ENCODE measurements around the gene TIMELESS. TPM values are rescaled to one million over a fixed set of nuclear protein-coding genes. Genes with fewer than 3 reads are reported as not detected.

Gene TIMELESS
- total and polyA plus RNA-seq, 2 experiments from 2014 or later, result 4.5 to 6.8 TPM

DNA sequence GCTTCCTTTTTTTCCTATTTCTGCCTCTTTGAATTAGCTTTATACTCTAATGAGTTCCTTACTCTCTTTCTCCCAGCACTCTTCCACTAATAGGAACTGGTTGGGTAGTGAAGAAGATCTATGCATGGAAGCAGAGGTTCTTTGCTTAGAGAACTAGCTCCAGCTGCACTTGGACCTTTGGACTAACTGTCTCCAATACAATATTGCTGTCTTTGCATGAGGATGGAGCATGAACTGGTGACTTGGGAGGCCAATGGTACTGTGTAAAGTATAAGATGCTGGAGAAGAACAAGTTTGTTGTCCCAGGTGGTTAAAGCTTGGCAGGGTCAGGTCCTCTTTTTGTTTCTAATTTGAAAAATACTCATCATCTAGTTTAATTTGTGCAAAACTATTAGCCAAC, 41.1 kb upstream of the TIMELESS start:
- Histone ChIP-seq H4K20me1 (ENCODE audit: insufficient read depth) (no peaks in the 10 kb centered on the region), H3F3A (ENCODE audit: insufficient read depth) (no peaks in the 10 kb centered on the region), H3K36me3 (ENCODE audit: low read depth) (no peaks in the 10 kb centered on the region), H3K27me3 (replicated peaks; ENCODE audit: insufficient read depth) (peaks cover 21% of the 10 kb centered on the region), H3K9me3 (ENCODE audit: low read depth) (no peaks in the 10 kb centered on the region), H3K4me3 (no peak overlapping the region), H3K27ac (no peak overlapping the region), H3K4me1 (ENCODE audit: insufficient read depth) (no peaks in the 10 kb centered on the region), H3K79me2 (ENCODE audit: insufficient read depth) (no peaks in the 10 kb centered on the region), H3K9me2 (ENCODE audit: insufficient read depth) (no peaks in the 10 kb centered on the region), H2AFZ (no peak overlapping the region), H3K9ac (no peak overlapping the region), H3K4me2 (ENCODE audit: unreplicated experiment) (no peak overlapping the region)
- in situ Hi-C loops (cut with MboI), result no loop called here
- DNase-seq, result no peak
- TF ChIP-seq EZH2phosphoT487 (IDR thresholded peaks at IDR 0.05; ENCODE audit: insufficient read depth, low read depth) (no peak), EZH2 (IDR thresholded peaks at IDR 0.05; ENCODE audit: insufficient read depth, poor library complexity, severe bottlenecking) (no peak)

- H3K27ac ChIP-seq, result no peak within 1 kb of the TSS
- H3K36me3 ChIP-seq (ENCODE audit: low read depth), result no peaks in the 10 kb centered on the region
- no peak for TF ChIP-seq EZH2 (IDR thresholded peaks at IDR 0.05; ENCODE audit: insufficient read depth, poor library complexity, severe bottlenecking)
- TF ChIP-seq EZH2phosphoT487 (IDR thresholded peaks at IDR 0.05; ENCODE audit: insufficient read depth, low read depth), result no peak
- H3K9me2 ChIP-seq (ENCODE audit: insufficient read depth), result no peaks in the 10 kb centered on the region
- H4K20me1 ChIP-seq (ENCODE audit: insufficient read depth), result no peaks in the 10 kb centered on the region
- H3K9me3 ChIP-seq (ENCODE audit: low read depth), result no peaks in the 10 kb centered on the region
- H3K27me3 ChIP-seq (replicated peaks; ENCODE audit: insufficient read depth), result peaks cover 21% of the 10 kb centered on the region
- WGBS, 2 experiments (ENCODE audit: low coverage in 1 of 2, low lambda C conversion rate in 2 of 2, missing lambda C conversion rate in 2 of 2), result 23 to 28% methylated on average over 51 to 59 of the region's 59 CpGs
- peak within 1 kb of the TSS; percentile 79 for H2AFZ ChIP-seq
- H3K9ac ChIP-seq, result 0 out of 2 replicates have a peak within 1 kb of the TSS, but pooled peaks have one; percentile 9
- DNase-seq, result peak; percentile 85
- H3K4me2 ChIP-seq (ENCODE audit: unreplicated experiment), result peak within 1 kb of the TSS; percentile 81
- H3F3A ChIP-seq (ENCODE audit: insufficient read depth), result no peaks in the 10 kb centered on the region; the same call in 1 of the 2 replicates
- no peaks in the 10 kb centered on the region for H3K79me2 ChIP-seq (ENCODE audit: insufficient read depth)
- H3K4me1 ChIP-seq (ENCODE audit: insufficient read depth), result no peaks in the 10 kb centered on the region
- peak within 1 kb of the TSS; percentile 69 for H3K4me3 ChIP-seq
- in situ Hi-C loops (cut with MboI), result no loop called here
Measured at GRCh38 chr12:56488041-56488955, 39.1 kb upstream of the TIMELESS start, which contains the start of gene GLS2. TSS of gene GLS2 (minus strand) at chr12:56488161. CDS start at chr12:56488118, 43 bp downstream.

GRCh38 chr12:56487448-56488040, 38.3 kb upstream of the TIMELESS start:
- Histone ChIP-seq H3K36me3 (ENCODE audit: low read depth) (no peaks in the 10 kb centered on the region), H3K9me2 (ENCODE audit: insufficient read depth) (no peaks in the 10 kb centered on the region), H3K4me1 (ENCODE audit: insufficient read depth) (no peaks in the 10 kb centered on the region), H3K9ac (0 out of 2 replicates have a peak overlapping the region, but pooled peaks have one; percentile 9), H3K4me3 (peak overlapping the region; percentile 69), H3K4me2 (ENCODE audit: unreplicated experiment) (peak overlapping the region; percentile 81), H3F3A (ENCODE audit: insufficient read depth) (no peaks in the 10 kb centered on the region; the same call in 1 of the 2 replicates), H3K79me2 (ENCODE audit: insufficient read depth) (no peaks in the 10 kb centered on the region), H3K27ac (no peak overlapping the region), H3K27me3 (replicated peaks; ENCODE audit: insufficient read depth) (peaks cover 17% of the 10 kb centered on the region), H3K9me3 (ENCODE audit: low read depth) (no peaks in the 10 kb centered on the region), H2AFZ (peak overlapping the region; percentile 79), H4K20me1 (ENCODE audit: insufficient read depth) (no peaks in the 10 kb centered on the region)
- in situ Hi-C loops (cut with MboI), result no loop called here
- peak; percentile 48 for DNase-seq
- 4 to 7% methylated on average over 39 to 41 of the region's 44 CpGs for WGBS, 2 experiments (ENCODE audit: low coverage in 1 of 2, low lambda C conversion rate in 2 of 2, missing lambda C conversion rate in 2 of 2)
- TF ChIP-seq EZH2phosphoT487 (IDR thresholded peaks at IDR 0.05; ENCODE audit: insufficient read depth, low read depth) (no peak), EZH2 (IDR thresholded peaks at IDR 0.05; ENCODE audit: insufficient read depth, poor library complexity, severe bottlenecking) (no peak)

DNA sequence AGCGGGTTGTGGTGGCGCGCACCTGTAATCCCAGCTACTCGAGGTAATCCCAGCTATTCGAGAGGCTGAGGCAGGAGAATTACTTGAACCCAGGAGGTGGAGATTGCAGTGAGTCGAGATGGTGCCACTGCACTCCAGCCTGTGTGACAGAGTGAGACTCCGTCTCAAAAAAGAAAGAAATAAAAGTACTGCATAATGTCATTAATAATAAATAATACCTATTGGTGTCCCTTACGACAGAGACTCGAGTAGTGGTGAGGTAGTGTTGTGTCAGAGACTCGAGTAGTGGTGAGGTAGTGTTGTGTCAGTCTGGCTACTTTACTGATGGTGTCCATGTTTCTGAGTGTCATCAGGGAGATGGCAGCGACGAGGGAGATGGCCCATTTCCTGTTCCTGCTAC, 37.5 kb upstream of the TIMELESS start:
- Histone ChIP-seq H3K4me1 (ENCODE audit: insufficient read depth) (no peaks in the 10 kb centered on the region), H3K9ac (no peak overlapping the region), H2AFZ (no peak overlapping the region), H3K36me3 (ENCODE audit: low read depth) (no peaks in the 10 kb centered on the region), H3K9me2 (ENCODE audit: insufficient read depth) (no peaks in the 10 kb centered on the region), H3K79me2 (ENCODE audit: insufficient read depth) (no peaks in the 10 kb centered on the region), H3K27me3 (replicated peaks; ENCODE audit: insufficient read depth) (peaks cover 13% of the 10 kb centered on the region), H4K20me1 (ENCODE audit: insufficient read depth) (no peaks in the 10 kb centered on the region), H3K27ac (no peak overlapping the region), H3K4me3 (no peak overlapping the region), H3K4me2 (ENCODE audit: unreplicated experiment) (no peak overlapping the region), H3K9me3 (ENCODE audit: low read depth) (no peaks in the 10 kb centered on the region), H3F3A (ENCODE audit: insufficient read depth) (no peaks in the 10 kb centered on the region; the same call in 1 of the 2 replicates)
- in situ Hi-C loops (cut with MboI), result no loop called here
- no peak for TF ChIP-seq EZH2 (IDR thresholded peaks at IDR 0.05; ENCODE audit: insufficient read depth, poor library complexity, severe bottlenecking)
- no peak for TF ChIP-seq EZH2phosphoT487 (IDR thresholded peaks at IDR 0.05; ENCODE audit: insufficient read depth, low read depth)
- DNase-seq, result peak; percentile 5
- 82 to 84% methylated on average over 12 of the region's 12 CpGs for WGBS, 2 experiments (ENCODE audit: low coverage in 1 of 2, low lambda C conversion rate in 2 of 2, missing lambda C conversion rate in 2 of 2)
